WTC11 (cell line): ENCODE data around the gene TTLL10.

ENCODE experiments used
- CREM ChIP-seq: sonication (generic); formaldehyde crosslinking; IDR thresholded peaks from 2 replicates; pipeline ENCODE4 v1.8.1; 2022; ENCODE audit warnings: mild to moderate bottlenecking, missing genetic modification reagents, moderate library complexity
- CTCF ChIP-seq: fragments of 200-600 bp; IDR thresholded peaks from 2 replicates; pipeline ENCODE4 v1.8.0; 2022; ENCODE audit warnings: antibody characterized with exemption
- ELF4 ChIP-seq: sonication (generic); formaldehyde crosslinking; IDR thresholded peaks from 2 replicates; pipeline ENCODE4 v1.8.1; 2022; ENCODE audit warnings: low read depth, mild to moderate bottlenecking, moderate library complexity, missing genetic modification reagents
- FOXP4 ChIP-seq: sonication (generic); formaldehyde crosslinking; IDR thresholded peaks from 2 replicates; pipeline ENCODE4 v1.8.0; 2022; ENCODE audit warnings: mild to moderate bottlenecking, missing genetic modification reagents
- GABPB1 ChIP-seq: sonication (generic); formaldehyde crosslinking; IDR thresholded peaks from 2 replicates; pipeline ENCODE4 v1.8.1; 2023; ENCODE audit warnings: mild to moderate bottlenecking, missing genetic modification reagents
- HMGXB4 ChIP-seq: sonication (generic); formaldehyde crosslinking; IDR thresholded peaks from 2 replicates; pipeline ENCODE4 v1.8.1; 2023; ENCODE audit warnings: mild to moderate bottlenecking, moderate library complexity, missing genetic modification reagents
- JUN ChIP-seq: sonication (generic); formaldehyde crosslinking; IDR thresholded peaks from 2 replicates; pipeline ENCODE4 v1.8.0; 2023; ENCODE audit warnings: mild to moderate bottlenecking, missing genetic modification reagents
- MAX ChIP-seq: sonication (generic); formaldehyde crosslinking; IDR thresholded peaks from 2 replicates; pipeline ENCODE4 v1.8.0; 2022; ENCODE audit warnings: mild to moderate bottlenecking, missing genetic modification reagents
- MLX ChIP-seq: sonication (generic); formaldehyde crosslinking; IDR thresholded peaks from 2 replicates; pipeline ENCODE4 v1.8.1; 2023; ENCODE audit warnings: mild to moderate bottlenecking, missing genetic modification reagents, moderate library complexity
- MXD4 ChIP-seq: fragments of 250-450 bp; sonication (Bioruptor Pico); IDR thresholded peaks from 2 replicates; pipeline ENCODE4 v1.8.0; 2021; ENCODE audit warnings: mild to moderate bottlenecking, moderate library complexity, borderline replicate concordance
- PRRX2 ChIP-seq: fragments of 250-450 bp; sonication (Bioruptor Pico); IDR thresholded peaks from 2 replicates; pipeline ENCODE4 v1.8.0; 2021; ENCODE audit warnings: mild to moderate bottlenecking
- SP1 ChIP-seq: sonication (generic); formaldehyde crosslinking; conservative IDR thresholded peaks from 2 replicates; pipeline ENCODE4 v1.8.1; 2022; ENCODE audit warnings: missing genetic modification reagents
- USF1 ChIP-seq: sonication (generic); formaldehyde crosslinking; IDR thresholded peaks from 2 replicates; pipeline ENCODE4 v1.8.0; 2022; ENCODE audit warnings: mild to moderate bottlenecking, missing genetic modification reagents
- ZNF121 ChIP-seq: sonication (generic); formaldehyde crosslinking; IDR thresholded peaks from 2 replicates; pipeline ENCODE4 v1.8.0; 2023; ENCODE audit warnings: missing genetic modification reagents

- TF ChIP-seq CTCF (no peak), MXD4 (CRISPR knock-in tag) (no peak), USF1 (CRISPR knock-in tag) (no peak), GABPB1 (CRISPR knock-in tag) (no peak), PRRX2 (CRISPR knock-in tag) (no peak), ELF4 (CRISPR knock-in tag) (no peak), MLX (no peak), MAX (no peak), JUN (CRISPR knock-in tag) (no peak), ZNF121 (CRISPR knock-in tag) (no peak), CREM (no peak), HMGXB4 (CRISPR knock-in tag) (no peak), FOXP4 (no peak), SP1 (CRISPR knock-in tag) (no peak)
These were observed 48.7 kb upstream of the TTLL10 start for GRCh38 chr1:1124786-1125642.
